ENCODE measurements around the gene SKP2. TPM values are rescaled to one million over a fixed set of nuclear protein-coding genes. Genes with fewer than 3 reads are reported as not detected.

Gene SKP2
- total RNA-seq, 1 donor from 2014 or later, result 41.3 TPM

DNA sequence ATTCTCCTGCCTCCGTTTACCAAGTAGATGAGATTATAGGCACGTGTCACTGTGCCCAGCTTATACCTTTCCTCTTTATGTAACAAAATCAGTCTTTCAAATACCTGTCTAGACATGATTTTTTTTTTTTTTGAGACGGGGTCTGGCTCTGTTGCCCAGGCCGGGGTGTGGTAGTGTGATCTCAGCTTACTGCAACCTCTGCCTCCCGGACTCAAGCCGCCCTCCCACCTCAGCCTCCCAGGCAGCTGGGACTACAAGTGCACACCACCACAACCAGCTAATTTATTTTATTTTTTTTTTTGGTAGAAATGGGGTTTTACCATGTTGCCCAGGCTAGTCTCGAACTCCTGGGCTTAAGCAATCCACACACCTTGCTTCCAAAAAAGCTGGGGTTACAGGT, 76.6 kb downstream of the SKP2 start:
- Mint-ChIP-seq H3K36me3 (ENCODE audit: low read depth, unreplicated experiment) (no peaks in the 10 kb centered on the region), H3K27me3 (ENCODE audit: unreplicated experiment) (no peaks in the 10 kb centered on the region), H3K4me1 (ENCODE audit: unreplicated experiment) (peaks cover 4% of the 10 kb centered on the region), H3K4me3 (ENCODE audit: unreplicated experiment) (no peak overlapping the region), H3K9me3 (ENCODE audit: unreplicated experiment) (no peaks in the 10 kb centered on the region), H3K27ac (ENCODE audit: unreplicated experiment) (no peak overlapping the region)
- no peak for DNase-seq (ENCODE audit: low spot score)
- no peak for TF ChIP-seq CTCF (IDR thresholded peaks at IDR 0.05; ENCODE audit: unreplicated experiment)

- no peaks in the 10 kb centered on the region for H3K36me3 Mint-ChIP-seq (ENCODE audit: low read depth, unreplicated experiment)
- H3K4me1 Mint-ChIP-seq (ENCODE audit: unreplicated experiment), result peaks cover 4% of the 10 kb centered on the region
- TF ChIP-seq CTCF (IDR thresholded peaks at IDR 0.05; ENCODE audit: unreplicated experiment), result no peak
- no peak overlapping the region for H3K27ac Mint-ChIP-seq (ENCODE audit: unreplicated experiment)
- H3K27me3 Mint-ChIP-seq (ENCODE audit: unreplicated experiment), result no peaks in the 10 kb centered on the region
- no peak overlapping the region for H3K4me3 Mint-ChIP-seq (ENCODE audit: unreplicated experiment)
- no peaks in the 10 kb centered on the region for H3K9me3 Mint-ChIP-seq (ENCODE audit: unreplicated experiment)
- DNase-seq (ENCODE audit: low spot score), result no peak
Observed at GRCh38 chr5:36230151-36230790, 78.4 kb downstream of the SKP2 start.

- no peak for DNase-seq (ENCODE audit: low spot score)
- Mint-ChIP-seq H3K4me1 (ENCODE audit: unreplicated experiment) (peaks cover 8% of the 10 kb centered on the region), H3K9me3 (ENCODE audit: unreplicated experiment) (no peaks in the 10 kb centered on the region), H3K27ac (ENCODE audit: unreplicated experiment) (no peak overlapping the region), H3K4me3 (ENCODE audit: unreplicated experiment) (no peak overlapping the region), H3K27me3 (ENCODE audit: unreplicated experiment) (no peaks in the 10 kb centered on the region), H3K36me3 (ENCODE audit: low read depth, unreplicated experiment) (no peaks in the 10 kb centered on the region)
- no peak for TF ChIP-seq CTCF (IDR thresholded peaks at IDR 0.05; ENCODE audit: unreplicated experiment)
Observed at GRCh38 chr5:36232533-36232932, 80.6 kb downstream of the SKP2 start.

Small RNAs within 50 kb of the gene (microRNA-seq; reads per million reads assigned to microRNA genes)
- 0.42 reads per million for gene MIR580 (ENCODE audit: unreplicated experiment)

Other genes starting within 250 kb of the SKP2 start
- not detected for gene CAPSL, start 213.5 kb upstream of the SKP2 start, total RNA-seq (ENCODE audit: unreplicated experiment)
- 0.85 TPM for gene UGT3A1, start 160.7 kb upstream of the SKP2 start, total RNA-seq (ENCODE audit: unreplicated experiment)
- 7.2 TPM for gene UGT3A2, start 85.2 kb upstream of the SKP2 start, total RNA-seq (ENCODE audit: unreplicated experiment)
- 5.1 TPM for gene LMBRD2, start 224 bp upstream of the SKP2 start, total RNA-seq (ENCODE audit: unreplicated experiment)
- 27.0 TPM for gene NADK2, start 89.8 kb downstream of the SKP2 start, total RNA-seq (ENCODE audit: unreplicated experiment)
- not detected for gene RANBP3L, start 149.8 kb downstream of the SKP2 start, total RNA-seq (ENCODE audit: unreplicated experiment)

All from endothelial cell (in vitro differentiated cells).